Rectal smooth muscle tissue (tissue), 1 donor: ENCODE results near the gene MUC2.

ENCODE experiments used
- H3K27ac ChIP-seq: one replicate; pipeline ENCODE4 v1.7.0; 2013; ENCODE audit warnings: low read depth, low read length, inconsistent platforms
- H3K27me3 ChIP-seq: one replicate; pipeline ENCODE4 v1.7.0; 2013; ENCODE audit warnings: low read length; ENCODE audit not compliant: control insufficient read depth, insufficient read depth
- H3K36me3 ChIP-seq: one replicate; pipeline ENCODE4 v1.7.0; 2013; ENCODE audit warnings: low read length; ENCODE audit not compliant: control insufficient read depth, insufficient read depth
- H3K4me1 ChIP-seq: one replicate; pipeline ENCODE4 v1.7.0; 2013; ENCODE audit warnings: low read length; ENCODE audit not compliant: control insufficient read depth, insufficient read depth
- H3K4me3 ChIP-seq: one replicate; pipeline ENCODE4 v1.7.0; 2013; ENCODE audit warnings: low read length
- H3K9ac ChIP-seq: one replicate; pipeline ENCODE4 v1.7.0; 2013; ENCODE audit warnings: low read length

Gene MUC2

GRCh38 chr11:1059759-1060158, 14.9 kb upstream of the MUC2 start:
- Histone ChIP-seq H3K4me3 (no peak overlapping the region), H3K9ac (no peak overlapping the region), H3K27me3 (no peaks in the 10 kb centered on the region), H3K27ac (no peak overlapping the region), H3K4me1 (no peaks in the 10 kb centered on the region), H3K36me3 (no peaks in the 10 kb centered on the region)

DNA sequence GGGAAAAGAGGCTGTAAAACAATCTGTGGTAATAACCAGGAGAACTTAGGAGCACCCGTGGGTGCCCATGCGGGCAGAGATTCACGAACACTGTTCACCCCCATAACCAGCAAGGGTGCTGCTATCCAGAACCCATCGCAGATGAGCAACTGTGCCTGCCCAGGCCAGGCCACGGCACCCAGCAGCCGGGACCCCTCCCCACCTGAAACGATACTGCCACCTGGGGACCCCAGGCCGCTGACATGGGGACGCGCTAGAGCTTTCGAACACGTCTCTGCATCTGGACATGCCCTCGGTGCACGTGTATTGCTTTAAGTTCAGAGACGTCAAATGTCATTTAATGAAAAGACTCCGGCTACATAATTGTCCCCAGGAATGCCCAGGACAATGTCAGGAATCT, 14.3 kb upstream of the MUC2 start:
- H3K36me3 ChIP-seq, result no peaks in the 10 kb centered on the region
- H3K27ac ChIP-seq, result no peak overlapping the region
- no peaks in the 10 kb centered on the region for H3K27me3 ChIP-seq
- H3K4me3 ChIP-seq, result no peak overlapping the region
- H3K9ac ChIP-seq, result no peak overlapping the region
- H3K4me1 ChIP-seq, result no peaks in the 10 kb centered on the region

GRCh38 chr11:1060852-1061616, 13.6 kb upstream of the MUC2 start:
- no peaks in the 10 kb centered on the region for H3K27me3 ChIP-seq
- H3K36me3 ChIP-seq, result no peaks in the 10 kb centered on the region
- no peak overlapping the region for H3K4me3 ChIP-seq
- no peaks in the 10 kb centered on the region for H3K4me1 ChIP-seq
- no peak overlapping the region for H3K9ac ChIP-seq
- no peak overlapping the region for H3K27ac ChIP-seq

- Histone ChIP-seq H3K4me1 (no peaks in the 10 kb centered on the region), H3K4me3 (no peak overlapping the region), H3K27ac (no peak overlapping the region), H3K36me3 (no peaks in the 10 kb centered on the region), H3K27me3 (no peaks in the 10 kb centered on the region), H3K9ac (no peak overlapping the region)
These were observed 12.4 kb upstream of the MUC2 start for GRCh38 chr11:1062075-1062820.

GRCh38 chr11:1064167-1064566, 10.5 kb upstream of the MUC2 start:
- no peaks in the 10 kb centered on the region for H3K36me3 ChIP-seq
- H3K27ac ChIP-seq, result no peak overlapping the region
- no peaks in the 10 kb centered on the region for H3K4me1 ChIP-seq
- H3K4me3 ChIP-seq, result no peak overlapping the region
- no peaks in the 10 kb centered on the region for H3K27me3 ChIP-seq
- H3K9ac ChIP-seq, result no peak overlapping the region

GRCh38 chr11:1067812-1068496, 6.7 kb upstream of the MUC2 start:
- Histone ChIP-seq H3K4me1 (no peaks in the 10 kb centered on the region), H3K4me3 (no peak overlapping the region), H3K36me3 (no peaks in the 10 kb centered on the region), H3K27me3 (no peaks in the 10 kb centered on the region), H3K9ac (no peak overlapping the region), H3K27ac (no peak overlapping the region)

- no peaks in the 10 kb centered on the region for H3K36me3 ChIP-seq
- no peaks in the 10 kb centered on the region for H3K27me3 ChIP-seq
- H3K4me1 ChIP-seq, result no peaks in the 10 kb centered on the region
- H3K27ac ChIP-seq, result no peak overlapping the region
- no peak overlapping the region for H3K4me3 ChIP-seq
- no peak overlapping the region for H3K9ac ChIP-seq
These were observed 4.9 kb upstream of the MUC2 start for GRCh38 chr11:1069740-1070139.

GRCh38 chr11:1070594-1071462, 3.8 kb upstream of the MUC2 start:
- H3K36me3 ChIP-seq, result no peaks in the 10 kb centered on the region
- H3K27ac ChIP-seq, result no peak overlapping the region
- no peaks in the 10 kb centered on the region for H3K4me1 ChIP-seq
- no peaks in the 10 kb centered on the region for H3K27me3 ChIP-seq
- no peak overlapping the region for H3K4me3 ChIP-seq
- no peak overlapping the region for H3K9ac ChIP-seq

GRCh38 chr11:1071571-1072115, 3.0 kb upstream of the MUC2 start:
- Histone ChIP-seq H3K4me3 (no peak overlapping the region), H3K27ac (no peak overlapping the region), H3K36me3 (no peaks in the 10 kb centered on the region), H3K4me1 (no peaks in the 10 kb centered on the region), H3K9ac (no peak overlapping the region), H3K27me3 (no peaks in the 10 kb centered on the region)

DNA sequence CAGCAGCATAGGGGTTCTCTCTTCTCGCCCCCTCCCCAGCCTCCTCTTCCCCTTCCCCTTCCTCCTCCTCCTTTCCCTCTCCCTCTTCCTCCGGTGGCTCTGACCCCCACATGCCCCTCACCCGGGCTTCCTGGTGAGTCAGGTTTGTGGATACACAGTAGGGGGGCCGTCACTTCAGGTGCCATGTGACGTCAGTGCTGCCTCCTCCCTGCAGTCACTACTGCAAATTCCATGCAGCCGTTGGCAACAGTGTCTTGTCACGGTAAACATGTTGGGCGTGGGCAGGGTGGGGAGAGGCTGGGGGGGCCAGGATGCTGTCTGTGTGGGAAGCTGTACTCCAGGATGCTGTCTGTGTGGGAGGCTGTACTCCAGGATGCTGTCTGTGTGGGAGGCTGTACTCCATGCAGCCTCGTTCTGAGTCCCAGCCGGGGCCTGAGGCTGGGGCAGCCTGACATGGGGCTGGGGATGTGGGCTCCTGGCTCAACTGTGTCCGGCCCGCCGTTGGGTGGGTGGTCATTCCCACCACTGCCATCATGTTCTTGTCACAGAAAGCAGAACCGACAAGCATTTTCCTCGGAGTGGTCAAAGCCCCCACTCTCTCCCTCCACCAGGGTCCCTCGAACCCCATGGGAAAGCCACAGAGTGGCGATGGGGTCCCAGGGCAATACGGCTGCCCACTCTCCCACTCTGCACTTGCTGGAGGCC, 2.4 kb upstream of the MUC2 start:
- Histone ChIP-seq H3K36me3 (no peaks in the 10 kb centered on the region), H3K27ac (no peak overlapping the region), H3K4me1 (no peaks in the 10 kb centered on the region), H3K9ac (no peak overlapping the region), H3K27me3 (no peaks in the 10 kb centered on the region), H3K4me3 (no peak overlapping the region)

- H3K4me1 ChIP-seq, result no peaks in the 10 kb centered on the region
- no peak overlapping the region for H3K27ac ChIP-seq
- H3K36me3 ChIP-seq, result no peaks in the 10 kb centered on the region
- no peak overlapping the region for H3K4me3 ChIP-seq
- no peak overlapping the region for H3K9ac ChIP-seq
- no peaks in the 10 kb centered on the region for H3K27me3 ChIP-seq
These were observed 1.8 kb upstream of the MUC2 start for GRCh38 chr11:1072821-1073231.
